GM13976 (cell line): Measurements from ENCODE around the gene TIAM2.

Experiments
- DNase-seq: peaks from one replicate; pipeline ENCODE4 v3.0.0; 2012; ENCODE audit warnings: low spot score
- CTCF ChIP-seq: IDR thresholded peaks from 2 replicates; pipeline ENCODE4 v1.5.1; 2012; ENCODE audit warnings: borderline replicate concordance, mild to moderate bottlenecking; ENCODE audit not compliant: insufficient read depth; ENCODE audit errors: extremely low read depth, missing control alignments, control extremely low read depth
- in situ Hi-C: fragments of 300-500 bp; cut with MboI; formaldehyde crosslinking; loops from one replicate; pipeline ENCODE4 v1.12.0; 2022; ENCODE audit warnings: low sequenced_read_pairs, mixed read lengths, inconsistent platforms; ENCODE audit not compliant: unreplicated experiment

Gene TIAM2

DNA sequence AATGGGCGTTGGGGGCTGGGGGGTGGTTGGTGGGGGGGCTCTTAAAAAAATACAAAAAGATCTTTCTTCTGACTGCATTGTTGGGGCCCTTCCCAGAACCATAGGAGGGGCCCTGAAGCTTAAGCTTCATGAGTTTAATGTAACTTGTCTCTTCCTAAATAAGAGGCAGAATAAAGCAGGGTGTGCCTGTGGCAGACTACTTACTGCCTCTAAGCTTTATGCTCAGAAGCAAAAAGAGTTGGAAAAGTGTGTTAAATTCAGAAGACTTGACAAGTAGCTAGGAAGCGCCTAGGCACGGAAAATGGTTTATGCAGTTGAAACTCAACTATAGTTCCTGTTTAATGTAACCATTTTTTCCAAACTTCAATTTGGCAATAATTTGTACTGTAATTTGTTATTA, 44.5 kb downstream of the TIAM2 start:
- in situ Hi-C loops, result no loop called here

GRCh38 chr6:155040154-155040553, 45.0 kb downstream of the TIAM2 start:
- TF ChIP-seq CTCF, result no peak
- in situ Hi-C loops, result no loop called here
- no peak for DNase-seq

More for the DNA sequence above, 44.5 kb downstream of the TIAM2 start:
- DNase-seq, result no peak
- TF ChIP-seq CTCF, result no peak

DNA sequence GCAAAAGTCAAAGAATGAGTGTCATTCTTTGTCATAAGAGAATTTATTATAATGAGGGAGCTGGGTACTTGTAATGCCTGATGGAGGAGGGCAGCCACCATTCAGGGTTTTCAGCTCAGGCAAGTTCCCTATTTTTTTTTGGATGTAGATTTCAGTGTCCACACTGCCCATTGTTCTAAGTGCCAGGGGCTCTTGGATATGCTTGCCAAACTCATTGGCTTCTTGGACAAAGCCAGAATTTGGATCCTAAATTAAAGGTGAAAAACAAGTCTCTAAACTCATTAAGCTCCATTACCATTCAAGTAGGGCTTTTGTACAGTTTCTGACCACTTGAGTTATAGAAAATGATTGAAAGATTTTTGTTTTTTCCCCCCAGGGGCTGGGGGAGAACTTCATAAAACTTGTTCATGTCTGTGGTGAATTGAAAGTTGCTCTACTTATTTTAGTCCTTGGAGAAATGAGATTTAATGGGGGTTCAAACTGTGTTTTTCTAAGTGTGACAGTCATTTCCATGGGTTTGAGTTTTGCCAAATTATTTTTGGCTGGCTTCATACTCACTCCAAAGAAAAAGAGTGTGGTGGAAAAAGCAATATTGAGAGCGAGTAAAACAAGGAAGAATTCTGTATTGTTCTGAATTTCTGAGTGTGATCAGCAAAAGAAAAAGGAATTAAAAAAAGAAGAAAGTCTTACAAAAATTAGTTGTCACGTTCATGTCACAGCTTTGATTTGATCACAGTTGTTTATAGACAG, 46.0 kb downstream of the TIAM2 start:
- in situ Hi-C loops, result no loop called here
- DNase-seq, result no peak
- no peak for TF ChIP-seq CTCF

- no peak for DNase-seq
- no peak for TF ChIP-seq CTCF
- in situ Hi-C loops, result no loop called here
These were observed 46.7 kb downstream of the TIAM2 start for GRCh38 chr6:155041741-155042279.

DNA sequence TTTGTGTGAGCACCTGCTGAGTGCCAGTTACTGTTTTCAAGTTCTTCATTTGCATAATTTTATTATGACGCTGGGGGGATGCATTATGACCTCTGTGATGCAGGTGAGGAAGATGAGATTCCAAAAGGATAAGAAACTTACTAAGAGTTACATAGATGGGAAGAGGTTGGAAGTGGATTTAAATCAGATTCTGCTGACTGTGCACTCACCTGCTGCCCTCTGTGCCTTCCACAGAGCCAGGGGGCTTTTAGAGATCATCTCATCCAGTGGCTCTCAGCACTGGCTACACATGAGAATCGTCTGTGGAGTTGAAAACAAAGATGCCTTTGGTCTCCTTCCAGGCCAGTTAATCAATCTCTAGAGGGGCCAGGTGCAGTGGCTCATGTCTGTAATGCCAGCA, 47.9 kb downstream of the TIAM2 start:
- in situ Hi-C loops, result no loop called here
- DNase-seq, result no peak
- no peak for TF ChIP-seq CTCF

- no peak for DNase-seq
- in situ Hi-C loops, result no loop called here
- no peak for TF ChIP-seq CTCF
These were observed 50.7 kb downstream of the TIAM2 start for GRCh38 chr6:155045561-155046404.
